Activated CD8-positive, alpha-beta memory T cell treated with anti-CD3 and anti-CD28 coated beads, Interleukin-2, amount 50 U/mL, for 24 hours (primary cell): Measurements from ENCODE around the gene LETM1.
"Not testable (repeated sequence)": the region's sequence is repeated elsewhere in the genome, so short reads cannot be mapped to it uniquely, and the experiment has no call there.

Source experiments
- DNase-seq: peaks from one replicate; pipeline ENCODE4 v3.0.0-alpha.2; 2020; ENCODE audit errors: extremely low read depth

Gene LETM1

GRCh38 chr4:1851575-1852410, 4.2 kb downstream of the LETM1 start:
- no peak for DNase-seq

GRCh38 chr4:1851160-1851559, 4.8 kb downstream of the LETM1 start:
- DNase-seq, result no peak

GRCh38 chr4:1850276-1850675, 5.7 kb downstream of the LETM1 start:
- no peak for DNase-seq

GRCh38 chr4:1846580-1846979, 9.4 kb downstream of the LETM1 start:
- DNase-seq, result no peak

GRCh38 chr4:1844618-1845017, 11.3 kb downstream of the LETM1 start:
- DNase-seq, result not testable (repeated sequence)

GRCh38 chr4:1843852-1844251, 12.1 kb downstream of the LETM1 start:
- no peak for DNase-seq

GRCh38 chr4:1842993-1843448, 12.9 kb downstream of the LETM1 start:
- no peak for DNase-seq

- DNase-seq, result no peak
Measured at GRCh38 chr4:1842339-1842895, 13.5 kb downstream of the LETM1 start.

GRCh38 chr4:1841887-1842210, 14.1 kb downstream of the LETM1 start:
- no peak for DNase-seq

GRCh38 chr4:1841201-1841886, 14.6 kb downstream of the LETM1 start:
- DNase-seq, result no peak

GRCh38 chr4:1839282-1839681, 16.7 kb downstream of the LETM1 start:
- no peak for DNase-seq

GRCh38 chr4:1837069-1837468, 18.9 kb downstream of the LETM1 start:
- no peak for DNase-seq

- no peak for DNase-seq
Measured at GRCh38 chr4:1836650-1837049, 19.3 kb downstream of the LETM1 start.

- not testable (repeated sequence) for DNase-seq
Measured at GRCh38 chr4:1835836-1836235, 20.1 kb downstream of the LETM1 start.

GRCh38 chr4:1834047-1834775, 21.7 kb downstream of the LETM1 start:
- no peak for DNase-seq

GRCh38 chr4:1833307-1834046, 22.5 kb downstream of the LETM1 start:
- no peak for DNase-seq

- DNase-seq, result no peak
Measured at GRCh38 chr4:1832690-1833089, 23.3 kb downstream of the LETM1 start.

- DNase-seq, result no peak
Measured at GRCh38 chr4:1831331-1831730, 24.6 kb downstream of the LETM1 start.

- no peak for DNase-seq
Measured at GRCh38 chr4:1830642-1831228, 25.2 kb downstream of the LETM1 start.

- no peak for DNase-seq
Measured at GRCh38 chr4:1830234-1830633, 25.7 kb downstream of the LETM1 start.
